HEK293 (cell line): Measurements from ENCODE around the gene CACNG3.

Experiments used
- CTCF ChIA-PET: fragments of 350-600 bp; formaldehyde crosslinking; extraction: SDS; loops from one replicate; lab custom pipeline; 2021; ENCODE audit warnings: antibody characterized with exemption; lab: Yijun Ruan, JAX
- POLR2A ChIA-PET: fragments of 300-600 bp; formaldehyde crosslinking; extraction: SDS; loops from one replicate; lab custom pipeline; 2020; ENCODE audit warnings: antibody characterized with exemption, inconsistent platforms; lab: Yijun Ruan, JAX
- H3K27ac ChIP-seq: fragments of 200-500 bp; sonication (Bioruptor generic); 2 replicates; pipeline ENCODE4 v1.5.1; 2014; ENCODE audit warnings: low read depth, low read length, control low read depth, inconsistent platforms; ENCODE audit errors: extremely low read depth
- H3K36me3 ChIP-seq, 2 experiments: fragments of 200-500 bp in 1 of 2; sonication (Bioruptor generic) in 1 of 2; 1 replicate in 1 of 2; 2 replicates in 1 of 2; pipeline ENCODE4 v1.5.1; 2014 to 2017; ENCODE audit warnings: inconsistent platforms in 2 of 2, low read length in 2 of 2; ENCODE audit not compliant: control insufficient read depth in 2 of 2, insufficient read depth in 1 of 2
- H3K4me1 ChIP-seq: fragments of 200-500 bp; sonication (Bioruptor generic); 2 replicates; pipeline ENCODE4 v1.5.1; 2014; ENCODE audit warnings: mild to moderate bottlenecking, low read length, inconsistent platforms; ENCODE audit not compliant: control insufficient read depth, insufficient read depth
- H3K4me3 ChIP-seq: 2 replicates; pipeline ENCODE4 v1.5.1; 2011; ENCODE audit warnings: low read depth, mild to moderate bottlenecking, control low read depth, low read length, moderate library complexity
- H3K9me3 ChIP-seq: fragments of 200-500 bp; sonication (Bioruptor generic); 2 replicates; pipeline ENCODE4 v1.5.1; 2014; ENCODE audit warnings: low read depth, low read length, inconsistent platforms; ENCODE audit not compliant: control insufficient read depth, insufficient read depth
- BCL6B ChIP-seq: fragments of 450-650 bp; formaldehyde crosslinking; IDR thresholded peaks from 2 replicates; pipeline ENCODE4 v1.5.1; 2017; ENCODE audit warnings: missing biosample characterization, missing genetic modification characterization
- GLIS1 ChIP-seq: fragments of 450-650 bp; formaldehyde crosslinking; IDR thresholded peaks from 2 replicates; pipeline ENCODE4 v1.5.1; 2016; ENCODE audit warnings: missing biosample characterization, missing genetic modification characterization
- ZBTB20 ChIP-seq: fragments of 450-650 bp; formaldehyde crosslinking; IDR thresholded peaks from 2 replicates; pipeline ENCODE4 v1.5.1; 2016; ENCODE audit warnings: missing biosample characterization, missing genetic modification characterization
- ZBTB48 ChIP-seq: fragments of 450-650 bp; formaldehyde crosslinking; IDR thresholded peaks from 2 replicates; pipeline ENCODE4 v1.5.1; 2016; ENCODE audit warnings: missing biosample characterization, missing genetic modification characterization
- ZFP69B ChIP-seq: fragments of 450-650 bp; formaldehyde crosslinking; IDR thresholded peaks from 2 replicates; pipeline ENCODE4 v1.5.1; 2016; ENCODE audit warnings: missing biosample characterization, missing genetic modification characterization
- ZNF112 ChIP-seq: fragments of 450-650 bp; formaldehyde crosslinking; IDR thresholded peaks from 2 replicates; pipeline ENCODE4 v1.5.0; 2017; ENCODE audit warnings: missing biosample characterization, missing genetic modification characterization
- ZNF121 ChIP-seq: fragments of 450-650 bp; formaldehyde crosslinking; IDR thresholded peaks from 2 replicates; pipeline ENCODE4 v1.5.1; 2016; ENCODE audit warnings: missing biosample characterization, missing genetic modification characterization
- ZNF18 ChIP-seq: fragments of 450-650 bp; formaldehyde crosslinking; IDR thresholded peaks from 2 replicates; pipeline ENCODE4 v1.5.1; 2016; ENCODE audit warnings: missing biosample characterization, missing genetic modification characterization
- ZNF23 ChIP-seq: fragments of 450-650 bp; formaldehyde crosslinking; IDR thresholded peaks from 2 replicates; pipeline ENCODE4 v1.5.1; 2016; ENCODE audit warnings: missing biosample characterization, missing genetic modification characterization, borderline replicate concordance
- ZNF292 ChIP-seq: fragments of 450-650 bp; formaldehyde crosslinking; IDR thresholded peaks from 2 replicates; pipeline ENCODE4 v1.5.1; 2016; ENCODE audit warnings: low read depth, missing biosample characterization, missing genetic modification characterization, borderline replicate concordance
- ZNF350 ChIP-seq: fragments of 450-650 bp; formaldehyde crosslinking; IDR thresholded peaks from 2 replicates; pipeline ENCODE4 v1.5.0; 2017; ENCODE audit warnings: missing biosample characterization, mild to moderate bottlenecking, missing genetic modification characterization
- ZNF416 ChIP-seq: fragments of 450-650 bp; formaldehyde crosslinking; IDR thresholded peaks from 2 replicates; pipeline ENCODE4 v1.5.1; 2016; ENCODE audit warnings: missing biosample characterization, missing genetic modification characterization
- ZNF449 ChIP-seq: fragments of 450-650 bp; formaldehyde crosslinking; IDR thresholded peaks from 2 replicates; pipeline ENCODE4 v1.5.1; 2017; ENCODE audit warnings: missing biosample characterization, mild to moderate bottlenecking, missing genetic modification characterization, moderate library complexity
- ZNF513 ChIP-seq: fragments of 450-650 bp; IDR thresholded peaks from 2 replicates; pipeline ENCODE4 v1.5.1; 2018; ENCODE audit warnings: missing biosample characterization, missing genetic modification characterization
- ZNF645 ChIP-seq: fragments of 450-650 bp; formaldehyde crosslinking; IDR thresholded peaks from 2 replicates; pipeline ENCODE4; 2016; ENCODE audit warnings: missing biosample characterization, missing genetic modification characterization
- ZNF747 ChIP-seq: fragments of 450-650 bp; formaldehyde crosslinking; IDR thresholded peaks from 2 replicates; pipeline ENCODE4 v1.5.1; 2016; ENCODE audit warnings: missing biosample characterization, missing genetic modification characterization

The CACNG3 gene

GRCh38 chr16:24345704-24346103 is 89.6 kb downstream of the CACNG3 start:
- no peak overlapping the region for H3K27ac ChIP-seq
- no peaks in the 10 kb centered on the region for H3K36me3 ChIP-seq
- H3K9me3 ChIP-seq: no peaks in the 10 kb centered on the region
- ChIA-PET POLR2A (no interaction called here), CTCF (interaction anchor here (0.5 to 0.7 kb wide), 2 partner anchors 54 to 153 kb away, joined by 3 to 6 read pairs; no protein-coding TSS in a partner anchor)
- H3K4me3 ChIP-seq: no peak overlapping the region
- peaks cover 4% of the 10 kb centered on the region; the same call in 1 of the 2 replicates for H3K4me1 ChIP-seq
- TF ChIP-seq ZNF449 (tag by site-specific recombination): no peak
- no peak for TF ChIP-seq ZFP69B (tag by site-specific recombination)
- TF ChIP-seq BCL6B: no peak
- TF ChIP-seq ZBTB48 (tag by site-specific recombination): no peak
- no peak for TF ChIP-seq ZNF18 (tag by site-specific recombination)

GRCh38 chr16:24346734-24347133 is 90.6 kb downstream of the CACNG3 start:
- no peak for TF ChIP-seq ZNF645
- no peak for TF ChIP-seq ZBTB20 (tag by site-specific recombination)
- TF ChIP-seq ZNF292 (tag by site-specific recombination): no peak
- TF ChIP-seq GLIS1 (tag by site-specific recombination): no peak
- no peak for TF ChIP-seq ZNF112 (tag by site-specific recombination)
- TF ChIP-seq ZNF350: no peak
- TF ChIP-seq ZNF121: no peak
- no peak for TF ChIP-seq ZNF23
- no peak for TF ChIP-seq ZNF416 (tag by site-specific recombination)
- TF ChIP-seq ZNF747 (tag by site-specific recombination): no peak
- no peak for TF ChIP-seq ZNF513
- no peak overlapping the region for H3K4me3 ChIP-seq
- H3K9me3 ChIP-seq: no peaks in the 10 kb centered on the region
- H3K4me1 ChIP-seq: peaks cover 4% of the 10 kb centered on the region; the same call in 1 of the 2 replicates
- no peaks in the 10 kb centered on the region for H3K36me3 ChIP-seq
- H3K27ac ChIP-seq: no peak overlapping the region
- POLR2A ChIA-PET: no interaction called here
- CTCF ChIA-PET: interaction anchor here (0.7 kb wide), 1 partner anchor 90 kb away, joined by 3 read pairs; no protein-coding TSS in a partner anchor
